DND-41 (cell line): ENCODE results near the gene GK.

Source experiments
- EZH2 ChIP-seq: IDR thresholded peaks from 3 replicates; pipeline ENCODE4 v1.6.1; 2012; ENCODE audit warnings: borderline replicate concordance, low read depth, mild to moderate bottlenecking, moderate library complexity, low read length, inconsistent platforms; ENCODE audit not compliant: severe bottlenecking
- TF ChIP-seq, protein P1 (sequence below): IDR thresholded peaks from 2 replicates; pipeline ENCODE4 v1.5.1; 2012; ENCODE audit warnings: borderline replicate concordance, low read length, moderate library complexity, mild to moderate bottlenecking; ENCODE audit not compliant: poor library complexity, severe bottlenecking; ENCODE audit errors: extremely low read depth

DNA sequence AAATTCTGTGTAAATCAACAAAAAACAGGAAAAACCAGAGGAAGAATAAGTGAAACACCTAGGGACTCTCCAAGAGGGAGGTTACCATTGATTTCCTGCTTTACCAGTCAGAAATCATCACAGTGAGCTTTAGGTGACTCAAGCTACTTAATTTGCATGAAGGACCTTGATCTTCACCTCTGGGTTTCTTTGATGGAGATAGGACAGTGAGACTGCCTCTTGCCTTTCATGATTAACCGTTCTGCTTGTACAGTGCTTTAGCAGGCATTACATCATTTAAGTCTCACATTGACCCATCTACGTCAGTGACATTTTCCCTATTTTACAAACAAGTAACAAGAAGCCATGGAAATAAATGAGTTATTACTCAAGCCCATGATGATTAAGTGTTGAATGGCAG lies 3.4 kb upstream of the GK start:
- TF ChIP-seq, protein P1, sequence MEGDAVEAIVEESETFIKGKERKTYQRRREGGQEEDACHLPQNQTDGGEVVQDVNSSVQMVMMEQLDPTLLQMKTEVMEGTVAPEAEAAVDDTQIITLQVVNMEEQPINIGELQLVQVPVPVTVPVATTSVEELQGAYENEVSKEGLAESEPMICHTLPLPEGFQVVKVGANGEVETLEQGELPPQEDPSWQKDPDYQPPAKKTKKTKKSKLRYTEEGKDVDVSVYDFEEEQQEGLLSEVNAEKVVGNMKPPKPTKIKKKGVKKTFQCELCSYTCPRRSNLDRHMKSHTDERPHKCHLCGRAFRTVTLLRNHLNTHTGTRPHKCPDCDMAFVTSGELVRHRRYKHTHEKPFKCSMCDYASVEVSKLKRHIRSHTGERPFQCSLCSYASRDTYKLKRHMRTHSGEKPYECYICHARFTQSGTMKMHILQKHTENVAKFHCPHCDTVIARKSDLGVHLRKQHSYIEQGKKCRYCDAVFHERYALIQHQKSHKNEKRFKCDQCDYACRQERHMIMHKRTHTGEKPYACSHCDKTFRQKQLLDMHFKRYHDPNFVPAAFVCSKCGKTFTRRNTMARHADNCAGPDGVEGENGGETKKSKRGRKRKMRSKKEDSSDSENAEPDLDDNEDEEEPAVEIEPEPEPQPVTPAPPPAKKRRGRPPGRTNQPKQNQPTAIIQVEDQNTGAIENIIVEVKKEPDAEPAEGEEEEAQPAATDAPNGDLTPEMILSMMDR = no peak
- no peak for TF ChIP-seq EZH2
